Measurements from ENCODE around the gene EFCAB7.

Gene EFCAB7

DNA sequence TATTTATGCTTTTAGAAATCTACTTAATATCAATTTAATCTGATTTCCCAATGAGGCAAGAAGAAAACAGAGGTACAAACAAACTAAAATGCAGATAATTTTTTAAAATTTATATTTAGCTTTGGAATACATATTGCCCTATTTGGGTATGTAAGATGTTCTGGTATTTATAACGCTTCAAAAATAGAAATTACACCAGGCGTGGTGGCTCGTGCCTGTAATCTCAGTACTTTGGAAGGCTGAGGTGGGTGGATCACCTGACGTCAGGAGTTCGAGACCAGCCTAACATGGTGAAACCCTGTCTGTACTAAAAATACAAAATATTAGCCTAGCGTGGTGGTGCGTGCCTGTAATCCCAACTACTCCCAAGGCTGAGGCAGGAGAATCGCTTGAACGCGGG, 13.6 kb upstream of the EFCAB7 start:
- Histone ChIP-seq H3K27ac (ENCODE audit: insufficient read depth, low read length, poor library complexity, severe bottlenecking) (no peak overlapping the region), H3K4me3 (ENCODE audit: insufficient read depth, low read depth, low read length, poor library complexity, severe bottlenecking) (no peak overlapping the region), H3K9me3 (ENCODE audit: control insufficient read depth, low read length) (no peaks in the 10 kb centered on the region), H3K36me3 (ENCODE audit: control insufficient read depth, insufficient read depth, low read length) (peaks cover 8% of the 10 kb centered on the region), H3K27me3 (replicated peaks; ENCODE audit: control insufficient read depth, insufficient read depth, low read length, poor library complexity, severe bottlenecking) (no peaks in the 10 kb centered on the region), H3K4me1 (ENCODE audit: control insufficient read depth, insufficient read depth, low read length, poor library complexity, severe bottlenecking) (no peaks in the 10 kb centered on the region)
- no peak for DNase-seq

DNA sequence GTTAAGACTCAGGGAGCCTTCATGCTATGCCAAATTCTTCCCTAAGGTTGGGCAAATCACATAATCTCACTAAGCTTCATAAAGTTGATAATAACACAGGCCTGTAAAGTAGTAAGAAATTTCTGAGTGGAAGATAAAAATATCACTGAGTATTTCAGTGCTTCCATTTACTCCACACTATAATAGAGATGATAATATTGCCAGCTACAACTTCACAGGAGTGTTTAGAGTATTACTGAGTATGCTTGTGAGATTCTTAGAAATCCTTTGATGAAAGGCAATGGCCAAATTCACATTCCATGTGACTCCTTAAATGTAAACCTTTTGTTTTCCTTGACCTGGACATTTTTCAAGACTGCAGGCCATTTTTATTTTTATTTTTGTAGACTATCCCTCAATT, 10.7 kb upstream of the EFCAB7 start:
- no peaks in the 10 kb centered on the region for H3K9me3 ChIP-seq (ENCODE audit: control insufficient read depth, low read length)
- no peak for DNase-seq
- no peaks in the 10 kb centered on the region for H3K27me3 ChIP-seq (replicated peaks; ENCODE audit: control insufficient read depth, insufficient read depth, low read length, poor library complexity, severe bottlenecking)
- H3K4me1 ChIP-seq (ENCODE audit: control insufficient read depth, insufficient read depth, low read length, poor library complexity, severe bottlenecking) = no peaks in the 10 kb centered on the region
- H3K36me3 ChIP-seq (ENCODE audit: control insufficient read depth, insufficient read depth, low read length) = peaks cover 8% of the 10 kb centered on the region
- no peak overlapping the region for H3K27ac ChIP-seq (ENCODE audit: insufficient read depth, low read length, poor library complexity, severe bottlenecking)
- H3K4me3 ChIP-seq (ENCODE audit: insufficient read depth, low read depth, low read length, poor library complexity, severe bottlenecking) = no peak overlapping the region

DNA sequence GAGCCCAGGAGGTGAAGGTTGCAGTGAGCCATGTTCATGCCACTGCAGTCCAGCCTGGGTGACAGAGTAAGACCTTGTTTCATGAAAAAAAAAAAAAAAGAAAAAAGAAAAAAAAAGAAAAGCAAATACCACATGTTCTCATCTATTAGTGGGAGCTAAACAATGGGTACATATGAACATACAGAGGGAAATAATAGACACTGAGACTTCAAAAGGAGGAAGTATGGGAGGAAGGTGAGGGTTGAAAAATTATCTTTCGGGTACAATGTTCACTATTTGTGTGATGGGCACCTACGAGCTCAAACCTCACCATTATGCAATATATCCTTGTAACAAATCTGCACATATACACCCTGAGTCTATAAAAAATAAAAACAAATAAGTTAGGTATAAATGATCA, 6.7 kb upstream of the EFCAB7 start:
- Histone ChIP-seq H3K9me3 (ENCODE audit: control insufficient read depth, low read length) (no peaks in the 10 kb centered on the region), H3K4me3 (ENCODE audit: insufficient read depth, low read depth, low read length, poor library complexity, severe bottlenecking) (no peak overlapping the region), H3K36me3 (ENCODE audit: control insufficient read depth, insufficient read depth, low read length) (no peaks in the 10 kb centered on the region), H3K4me1 (ENCODE audit: control insufficient read depth, insufficient read depth, low read length, poor library complexity, severe bottlenecking) (no peaks in the 10 kb centered on the region), H3K27ac (ENCODE audit: insufficient read depth, low read length, poor library complexity, severe bottlenecking) (no peak overlapping the region), H3K27me3 (replicated peaks; ENCODE audit: control insufficient read depth, insufficient read depth, low read length, poor library complexity, severe bottlenecking) (no peaks in the 10 kb centered on the region)
- no peak for DNase-seq

DNA sequence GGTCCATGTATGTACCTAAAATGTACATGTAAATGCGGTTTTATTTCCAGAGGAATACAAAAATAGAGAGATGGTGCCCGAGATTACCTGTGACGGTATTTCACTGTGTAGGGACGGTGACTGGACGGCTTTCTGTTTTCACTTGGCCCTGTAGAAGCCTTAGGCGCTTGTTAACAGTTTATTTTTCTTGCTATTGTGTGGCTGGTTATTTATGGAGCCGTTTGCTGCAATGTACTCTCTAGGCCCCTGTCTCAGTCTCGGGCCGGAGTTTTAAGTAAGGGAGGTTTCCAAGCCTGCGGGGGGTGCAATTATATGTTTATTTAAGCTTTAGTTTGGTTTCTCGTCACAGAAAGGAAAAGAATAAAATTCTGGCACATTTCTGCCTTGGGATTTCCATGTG, 413 bp downstream of the EFCAB7 start:
- peak overlapping the region; percentile 76 for H3K4me3 ChIP-seq (ENCODE audit: insufficient read depth, low read depth, low read length, poor library complexity, severe bottlenecking)
- H3K36me3 ChIP-seq (ENCODE audit: control insufficient read depth, insufficient read depth, low read length) = no peaks in the 10 kb centered on the region
- no peaks in the 10 kb centered on the region for H3K9me3 ChIP-seq (ENCODE audit: control insufficient read depth, low read length)
- H3K4me1 ChIP-seq (ENCODE audit: control insufficient read depth, insufficient read depth, low read length, poor library complexity, severe bottlenecking) = peaks cover 9% of the 10 kb centered on the region
- DNase-seq = no peak
- H3K27ac ChIP-seq (ENCODE audit: insufficient read depth, low read length, poor library complexity, severe bottlenecking) = peak overlapping the region; percentile 82
- no peaks in the 10 kb centered on the region for H3K27me3 ChIP-seq (replicated peaks; ENCODE audit: control insufficient read depth, insufficient read depth, low read length, poor library complexity, severe bottlenecking)

DNA sequence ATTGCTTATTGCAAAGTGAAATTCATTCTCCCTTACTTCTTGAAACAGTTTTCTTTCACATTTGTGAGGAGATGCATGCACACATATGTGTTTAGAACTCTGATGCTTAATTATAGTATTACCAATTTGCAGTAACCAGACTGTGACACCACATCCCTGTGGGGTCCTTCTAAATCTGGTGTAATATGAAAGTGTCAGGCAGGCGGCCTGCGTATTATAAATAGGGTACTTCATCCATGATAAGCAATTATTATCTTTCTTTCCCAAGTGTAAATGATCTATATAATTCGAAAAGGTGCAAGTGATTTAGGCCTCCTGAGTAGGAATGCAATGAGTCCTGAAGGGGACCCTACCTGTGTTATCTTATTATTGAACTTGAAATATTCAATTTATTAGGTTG, 876 bp downstream of the EFCAB7 start:
- no peak for DNase-seq
- no peaks in the 10 kb centered on the region for H3K27me3 ChIP-seq (replicated peaks; ENCODE audit: control insufficient read depth, insufficient read depth, low read length, poor library complexity, severe bottlenecking)
- peak overlapping the region; percentile 76 for H3K4me3 ChIP-seq (ENCODE audit: insufficient read depth, low read depth, low read length, poor library complexity, severe bottlenecking)
- H3K36me3 ChIP-seq (ENCODE audit: control insufficient read depth, insufficient read depth, low read length) = no peaks in the 10 kb centered on the region
- H3K9me3 ChIP-seq (ENCODE audit: control insufficient read depth, low read length) = no peaks in the 10 kb centered on the region
- H3K27ac ChIP-seq (ENCODE audit: insufficient read depth, low read length, poor library complexity, severe bottlenecking) = peak overlapping the region; percentile 82
- peaks cover 9% of the 10 kb centered on the region for H3K4me1 ChIP-seq (ENCODE audit: control insufficient read depth, insufficient read depth, low read length, poor library complexity, severe bottlenecking)

DNA sequence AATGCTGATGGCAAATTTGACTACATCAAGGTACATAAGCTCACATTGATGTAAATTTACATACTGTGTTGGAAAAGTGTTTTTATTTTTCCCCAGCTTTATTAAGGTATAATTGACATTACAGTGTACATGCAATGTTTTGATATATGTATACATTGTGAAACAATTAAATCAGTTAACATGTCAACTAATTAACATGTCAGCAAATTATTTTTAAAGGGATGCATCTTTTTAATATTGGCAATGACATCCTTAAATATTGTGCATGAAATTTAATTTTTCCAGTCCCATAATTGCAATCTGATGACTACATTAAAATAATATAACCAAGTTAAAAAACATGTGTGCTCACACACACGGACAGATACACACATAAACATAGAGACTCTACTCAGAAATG, 9.4 kb downstream of the EFCAB7 start:
- DNase-seq = no peak
- Histone ChIP-seq H3K9me3 (ENCODE audit: control insufficient read depth, low read length) (no peaks in the 10 kb centered on the region), H3K27me3 (replicated peaks; ENCODE audit: control insufficient read depth, insufficient read depth, low read length, poor library complexity, severe bottlenecking) (no peaks in the 10 kb centered on the region), H3K36me3 (ENCODE audit: control insufficient read depth, insufficient read depth, low read length) (peaks cover 6% of the 10 kb centered on the region), H3K27ac (ENCODE audit: insufficient read depth, low read length, poor library complexity, severe bottlenecking) (no peak overlapping the region), H3K4me1 (ENCODE audit: control insufficient read depth, insufficient read depth, low read length, poor library complexity, severe bottlenecking) (no peaks in the 10 kb centered on the region), H3K4me3 (ENCODE audit: insufficient read depth, low read depth, low read length, poor library complexity, severe bottlenecking) (no peak overlapping the region)

DNA sequence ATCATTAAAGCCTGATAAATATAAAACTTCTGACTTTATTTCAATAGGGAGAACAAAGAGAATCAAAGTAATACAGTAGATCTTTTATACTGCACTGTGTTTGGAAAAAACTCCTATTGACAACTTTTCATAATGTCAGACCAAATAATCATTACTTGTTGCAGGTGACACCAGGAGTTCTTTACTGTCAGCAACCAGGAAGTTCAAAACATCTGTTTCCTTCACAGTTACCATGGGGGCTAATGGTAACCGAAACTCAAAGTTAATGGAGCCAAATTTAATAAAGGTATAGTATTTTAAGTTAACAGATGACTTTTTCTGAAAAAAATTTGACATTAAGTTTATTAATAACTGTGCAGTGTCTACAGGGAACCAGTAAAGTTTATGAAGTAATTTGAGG, 10.6 kb downstream of the EFCAB7 start:
- no peak for DNase-seq
- H3K9me3 ChIP-seq (ENCODE audit: control insufficient read depth, low read length) = no peaks in the 10 kb centered on the region
- no peak overlapping the region for H3K4me3 ChIP-seq (ENCODE audit: insufficient read depth, low read depth, low read length, poor library complexity, severe bottlenecking)

DNA sequence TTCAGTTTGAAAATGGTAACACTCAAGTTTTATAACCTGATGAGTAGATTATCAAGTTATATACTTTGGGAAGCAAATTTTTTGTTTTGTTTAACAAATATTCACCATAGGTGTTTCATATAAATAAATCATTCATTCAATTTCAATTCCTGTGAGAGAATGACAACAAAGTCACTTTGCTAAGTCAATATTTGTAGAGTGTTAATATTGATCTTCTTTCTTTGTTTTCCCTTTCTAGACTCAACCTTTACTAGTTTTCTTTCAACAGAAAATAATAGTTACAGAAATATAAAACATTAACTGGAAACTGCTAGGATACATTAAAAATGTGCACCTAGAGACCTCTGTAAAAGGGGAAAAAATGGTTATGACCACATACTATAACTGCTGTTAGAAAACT, 11.1 kb downstream of the EFCAB7 start:
- Histone ChIP-seq H3K9me3 (ENCODE audit: control insufficient read depth, low read length) (no peaks in the 10 kb centered on the region), H3K27ac (ENCODE audit: insufficient read depth, low read length, poor library complexity, severe bottlenecking) (no peak overlapping the region), H3K4me3 (ENCODE audit: insufficient read depth, low read depth, low read length, poor library complexity, severe bottlenecking) (no peak overlapping the region), H3K4me1 (ENCODE audit: control insufficient read depth, insufficient read depth, low read length, poor library complexity, severe bottlenecking) (no peaks in the 10 kb centered on the region), H3K27me3 (replicated peaks; ENCODE audit: control insufficient read depth, insufficient read depth, low read length, poor library complexity, severe bottlenecking) (no peaks in the 10 kb centered on the region), H3K36me3 (ENCODE audit: control insufficient read depth, insufficient read depth, low read length) (peaks cover 6% of the 10 kb centered on the region)
- DNase-seq = no peak

More for the DNA sequence above, 10.6 kb downstream of the EFCAB7 start:
- Histone ChIP-seq H3K36me3 (ENCODE audit: control insufficient read depth, insufficient read depth, low read length) (peaks cover 6% of the 10 kb centered on the region), H3K4me1 (ENCODE audit: control insufficient read depth, insufficient read depth, low read length, poor library complexity, severe bottlenecking) (no peaks in the 10 kb centered on the region), H3K27me3 (replicated peaks; ENCODE audit: control insufficient read depth, insufficient read depth, low read length, poor library complexity, severe bottlenecking) (no peaks in the 10 kb centered on the region), H3K27ac (ENCODE audit: insufficient read depth, low read length, poor library complexity, severe bottlenecking) (no peak overlapping the region)

DNA sequence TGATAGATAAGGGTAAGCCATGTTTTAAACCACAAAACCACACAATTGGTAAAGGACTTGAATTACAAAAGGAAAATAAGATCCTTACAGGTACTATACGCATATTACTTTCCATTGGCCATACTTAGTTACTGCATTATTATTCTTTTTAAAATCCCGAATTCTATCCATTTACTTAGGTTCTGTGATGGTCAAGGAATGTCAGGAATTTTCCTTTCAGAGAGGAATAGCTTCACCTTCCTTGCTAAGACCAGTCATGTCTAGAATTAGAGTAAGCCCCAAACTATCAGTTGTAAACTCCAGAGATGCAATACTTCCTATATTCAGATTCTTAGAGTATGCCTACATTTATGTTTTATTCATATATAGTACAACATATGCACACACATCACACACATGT, 13.7 kb downstream of the EFCAB7 start:
- H3K27me3 ChIP-seq (replicated peaks; ENCODE audit: control insufficient read depth, insufficient read depth, low read length, poor library complexity, severe bottlenecking) = no peaks in the 10 kb centered on the region
- no peaks in the 10 kb centered on the region for H3K4me1 ChIP-seq (ENCODE audit: control insufficient read depth, insufficient read depth, low read length, poor library complexity, severe bottlenecking)
- no peak for DNase-seq

DNA sequence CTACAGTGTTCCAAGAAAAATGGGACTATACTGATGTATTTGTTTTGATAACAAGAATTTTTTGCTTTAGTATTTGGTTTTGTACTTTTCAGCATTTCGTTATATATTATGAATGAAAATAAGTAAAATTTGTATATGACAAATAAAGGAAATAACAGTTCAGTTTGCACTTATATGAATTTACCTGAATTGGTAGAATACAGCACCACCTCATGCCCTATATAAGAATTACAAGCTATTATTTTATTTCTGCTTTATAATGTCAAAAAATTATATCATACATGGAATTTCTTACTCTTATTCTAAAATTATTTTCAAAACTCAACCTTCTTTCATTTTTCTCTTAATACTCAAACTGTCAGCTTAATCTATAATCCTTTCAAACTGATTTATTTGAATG, 14.6 kb downstream of the EFCAB7 start:
- H3K27me3 ChIP-seq (replicated peaks; ENCODE audit: control insufficient read depth, insufficient read depth, low read length, poor library complexity, severe bottlenecking) = no peaks in the 10 kb centered on the region
- H3K4me3 ChIP-seq (ENCODE audit: insufficient read depth, low read depth, low read length, poor library complexity, severe bottlenecking) = no peak overlapping the region
- DNase-seq = no peak
- H3K27ac ChIP-seq (ENCODE audit: insufficient read depth, low read length, poor library complexity, severe bottlenecking) = no peak overlapping the region
- no peaks in the 10 kb centered on the region for H3K9me3 ChIP-seq (ENCODE audit: control insufficient read depth, low read length)
- no peaks in the 10 kb centered on the region for H3K4me1 ChIP-seq (ENCODE audit: control insufficient read depth, insufficient read depth, low read length, poor library complexity, severe bottlenecking)
- H3K36me3 ChIP-seq (ENCODE audit: control insufficient read depth, insufficient read depth, low read length) = peaks cover 3% of the 10 kb centered on the region

More for the DNA sequence above, 13.7 kb downstream of the EFCAB7 start:
- Histone ChIP-seq H3K4me3 (ENCODE audit: insufficient read depth, low read depth, low read length, poor library complexity, severe bottlenecking) (no peak overlapping the region), H3K36me3 (ENCODE audit: control insufficient read depth, insufficient read depth, low read length) (peaks cover 6% of the 10 kb centered on the region), H3K27ac (ENCODE audit: insufficient read depth, low read length, poor library complexity, severe bottlenecking) (no peak overlapping the region), H3K9me3 (ENCODE audit: control insufficient read depth, low read length) (no peaks in the 10 kb centered on the region)

DNA sequence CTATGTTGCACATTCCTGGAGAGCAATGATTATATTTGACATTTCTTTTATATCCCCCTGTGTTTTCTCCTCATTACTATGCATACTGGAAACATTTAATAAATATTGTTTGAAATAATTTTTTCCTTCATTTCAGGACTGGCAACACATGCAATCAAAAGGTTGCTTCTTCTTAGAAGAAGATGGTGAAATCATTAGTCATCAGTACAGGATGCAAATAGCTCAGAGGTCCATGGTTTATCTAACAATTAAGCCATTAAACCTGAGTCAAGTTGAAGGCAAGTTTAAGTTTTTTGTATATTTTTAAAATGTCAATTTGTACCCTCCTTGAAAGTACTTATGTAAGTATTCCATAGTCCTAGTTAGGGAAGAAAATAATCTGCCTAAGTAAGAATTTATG, 22.5 kb downstream of the EFCAB7 start:
- DNase-seq = no peak
- Histone ChIP-seq H3K36me3 (ENCODE audit: control insufficient read depth, insufficient read depth, low read length) (no peaks in the 10 kb centered on the region), H3K9me3 (ENCODE audit: control insufficient read depth, low read length) (no peaks in the 10 kb centered on the region), H3K4me1 (ENCODE audit: control insufficient read depth, insufficient read depth, low read length, poor library complexity, severe bottlenecking) (no peaks in the 10 kb centered on the region), H3K4me3 (ENCODE audit: insufficient read depth, low read depth, low read length, poor library complexity, severe bottlenecking) (no peak overlapping the region), H3K27ac (ENCODE audit: insufficient read depth, low read length, poor library complexity, severe bottlenecking) (no peak overlapping the region), H3K27me3 (replicated peaks; ENCODE audit: control insufficient read depth, insufficient read depth, low read length, poor library complexity, severe bottlenecking) (no peaks in the 10 kb centered on the region)

Measured in effector memory CD4-positive, alpha-beta T cell (primary cell).